ENCODE data around the gene C21orf58.

C21orf58 gene

GRCh38 chr21:46304955-46305354 is 18.7 kb downstream of the C21orf58 start:
- no peak for DNase-seq (ENCODE audit: low read depth)
- H3K4me3 ChIP-seq (ENCODE audit: low read depth, low read length), result no peak overlapping the region

- DNase-seq (ENCODE audit: low read depth), result no peak
- no peak overlapping the region for H3K4me3 ChIP-seq (ENCODE audit: low read depth, low read length)
These were observed 19.2 kb downstream of the C21orf58 start for GRCh38 chr21:46304437-46304836.

GRCh38 chr21:46301759-46302158 is 21.9 kb downstream of the C21orf58 start:
- no peak for DNase-seq (ENCODE audit: low read depth)
- H3K4me3 ChIP-seq (ENCODE audit: low read depth, low read length), result no peak overlapping the region

GRCh38 chr21:46299167-46299566 is 24.5 kb downstream of the C21orf58 start:
- no peak overlapping the region for H3K4me3 ChIP-seq (ENCODE audit: low read depth, low read length)
- DNase-seq (ENCODE audit: low read depth), result no peak

- peak overlapping the region; percentile 32 for H3K4me3 ChIP-seq (ENCODE audit: low read depth, low read length)
- DNase-seq (ENCODE audit: low read depth), result no peak
These were observed 26.1 kb downstream of the C21orf58 start for GRCh38 chr21:46297338-46298271.

GRCh38 chr21:46295996-46296752 is 27.5 kb downstream of the C21orf58 start:
- H3K4me3 ChIP-seq (ENCODE audit: low read depth, low read length), result no peak overlapping the region
- peak; percentile 60 for DNase-seq (ENCODE audit: low read depth)

- DNase-seq (ENCODE audit: low read depth), result peak; percentile 54
- no peak overlapping the region for H3K4me3 ChIP-seq (ENCODE audit: low read depth, low read length)
These were observed 28.4 kb downstream of the C21orf58 start for GRCh38 chr21:46295177-46295770.

GRCh38 chr21:46294647-46295176 is 29.0 kb downstream of the C21orf58 start:
- no peak overlapping the region for H3K4me3 ChIP-seq (ENCODE audit: low read depth, low read length)
- DNase-seq (ENCODE audit: low read depth), result no peak

GRCh38 chr21:46291561-46291960 is 32.1 kb downstream of the C21orf58 start:
- no peak overlapping the region for H3K4me3 ChIP-seq (ENCODE audit: low read depth, low read length)
- DNase-seq (ENCODE audit: low read depth), result no peak

GRCh38 chr21:46289655-46290179 is 34.0 kb downstream of the C21orf58 start:
- H3K4me3 ChIP-seq (ENCODE audit: low read depth, low read length), result no peak overlapping the region
- DNase-seq (ENCODE audit: low read depth), result no peak

- peak overlapping the region; percentile 67 for H3K4me3 ChIP-seq (ENCODE audit: low read depth, low read length)
- no peak for DNase-seq (ENCODE audit: low read depth)
These were observed 36.1 kb downstream of the C21orf58 start for GRCh38 chr21:46287541-46287940.

- no peak for DNase-seq (ENCODE audit: low read depth)
- peak overlapping the region; percentile 67 for H3K4me3 ChIP-seq (ENCODE audit: low read depth, low read length)
These were observed 37.0 kb downstream of the C21orf58 start for GRCh38 chr21:46286648-46287002.

GRCh38 chr21:46285761-46286647 is 37.7 kb downstream of the C21orf58 start, which contains the start of gene YBEY:
Gene YBEY, plus strand, starts transcription at chr21:46286342. Its CDS starts 572 bp downstream, at chr21:46286914.
- peak within 1 kb of the TSS; percentile 67 for H3K4me3 ChIP-seq (ENCODE audit: low read depth, low read length)
- DNase-seq (ENCODE audit: low read depth), result peak; percentile 78

GRCh38 chr21:46285206-46285661 is 38.4 kb downstream of the C21orf58 start, which contains the start of gene MCM3AP:
Gene MCM3AP, minus strand, starts transcription at chr21:46285611. Its CDS starts 325 bp downstream, at chr21:46285286.
- H3K4me3 ChIP-seq (ENCODE audit: low read depth, low read length), result peak within 1 kb of the TSS; percentile 67
- no peak for DNase-seq (ENCODE audit: low read depth)

- DNase-seq (ENCODE audit: low read depth), result no peak
- peak overlapping the region; percentile 67 for H3K4me3 ChIP-seq (ENCODE audit: low read depth, low read length)
These were observed 38.9 kb downstream of the C21orf58 start for GRCh38 chr21:46284733-46285132.

- DNase-seq (ENCODE audit: low read depth), result no peak
- no peak overlapping the region for H3K4me3 ChIP-seq (ENCODE audit: low read depth, low read length)
These were observed 39.5 kb downstream of the C21orf58 start for GRCh38 chr21:46284077-46284644.

- no peak overlapping the region for H3K4me3 ChIP-seq (ENCODE audit: low read depth, low read length)
- no peak for DNase-seq (ENCODE audit: low read depth)
These were observed 48.8 kb downstream of the C21orf58 start for GRCh38 chr21:46274797-46275390.

GRCh38 chr21:46273341-46273740 is 50.3 kb downstream of the C21orf58 start:
- H3K4me3 ChIP-seq (ENCODE audit: low read depth, low read length), result no peak overlapping the region
- no peak for DNase-seq (ENCODE audit: low read depth)
